NB4 (cell line): ENCODE data around the gene UNC5C.

Source experiments
- MAX ChIP-seq: IDR thresholded peaks from 2 replicates; pipeline ENCODE4 v1.6.1; 2011; ENCODE audit warnings: low read depth, low read length
- MYC ChIP-seq: IDR thresholded peaks from 2 replicates; pipeline ENCODE4 v1.6.1; 2011; ENCODE audit warnings: low read depth, low read length
- POLR2A ChIP-seq: IDR thresholded peaks from 2 replicates; pipeline ENCODE4 v1.6.1; 2011; ENCODE audit warnings: mild to moderate bottlenecking; ENCODE audit not compliant: insufficient read length; ENCODE audit errors: extremely low read depth
- TF ChIP-seq, protein P1 (sequence below): IDR thresholded peaks from one replicate; pipeline ENCODE4 v1.5.1; 2012; ENCODE audit warnings: low read depth, low read length

- TF ChIP-seq, protein P1, sequence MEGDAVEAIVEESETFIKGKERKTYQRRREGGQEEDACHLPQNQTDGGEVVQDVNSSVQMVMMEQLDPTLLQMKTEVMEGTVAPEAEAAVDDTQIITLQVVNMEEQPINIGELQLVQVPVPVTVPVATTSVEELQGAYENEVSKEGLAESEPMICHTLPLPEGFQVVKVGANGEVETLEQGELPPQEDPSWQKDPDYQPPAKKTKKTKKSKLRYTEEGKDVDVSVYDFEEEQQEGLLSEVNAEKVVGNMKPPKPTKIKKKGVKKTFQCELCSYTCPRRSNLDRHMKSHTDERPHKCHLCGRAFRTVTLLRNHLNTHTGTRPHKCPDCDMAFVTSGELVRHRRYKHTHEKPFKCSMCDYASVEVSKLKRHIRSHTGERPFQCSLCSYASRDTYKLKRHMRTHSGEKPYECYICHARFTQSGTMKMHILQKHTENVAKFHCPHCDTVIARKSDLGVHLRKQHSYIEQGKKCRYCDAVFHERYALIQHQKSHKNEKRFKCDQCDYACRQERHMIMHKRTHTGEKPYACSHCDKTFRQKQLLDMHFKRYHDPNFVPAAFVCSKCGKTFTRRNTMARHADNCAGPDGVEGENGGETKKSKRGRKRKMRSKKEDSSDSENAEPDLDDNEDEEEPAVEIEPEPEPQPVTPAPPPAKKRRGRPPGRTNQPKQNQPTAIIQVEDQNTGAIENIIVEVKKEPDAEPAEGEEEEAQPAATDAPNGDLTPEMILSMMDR, result no peak
- no peak for TF ChIP-seq POLR2A
- no peak for TF ChIP-seq MYC
- no peak for TF ChIP-seq MAX
Observed at GRCh38 chr4:95556207-95556859, 7.6 kb upstream of the UNC5C start.
